Activated CD4-positive, CD25-positive, alpha-beta regulatory T cell treated with anti-CD3 and anti-CD28 coated beads, Interleukin-2, amount 50 U/mL, for 24 hours (primary cell): ENCODE measurements around the gene GCC2.
"Not testable (repeated sequence)": the region's sequence is repeated elsewhere in the genome, so short reads cannot be mapped to it uniquely, and the experiment has no call there.

Experiments
- ATAC-seq, 2 donors: fragments of 150-1000 bp; cut with Tn5 transposase; one replicate each; pipeline ENCODE4 v1.10.0; 2021; ENCODE audit warnings: mild to moderate bottlenecking in 1 of 2, moderate library complexity in 1 of 2

GCC2 gene

GRCh38 chr2:108441712-108442111 is 7.3 kb upstream of the GCC2 start:
- no peak for ATAC-seq

GRCh38 chr2:108444941-108445840 is 3.8 kb upstream of the GCC2 start:
- no peak for ATAC-seq

GRCh38 chr2:108446703-108447102 is 2.3 kb upstream of the GCC2 start:
- no peak for ATAC-seq

- ATAC-seq: no peak
Observed at GRCh38 chr2:108447947-108448677, 894 bp upstream of the GCC2 start.

- ATAC-seq: peak; percentile 28 to 45
Observed at GRCh38 chr2:108449410-108450130, 564 bp downstream of the GCC2 start.

- ATAC-seq: no peak
Observed at GRCh38 chr2:108450863-108451262, 1.9 kb downstream of the GCC2 start.

- ATAC-seq: no peak
Observed at GRCh38 chr2:108451976-108452375, 3.0 kb downstream of the GCC2 start.

- not testable (repeated sequence) for ATAC-seq
Observed at GRCh38 chr2:108453530-108453929, 4.5 kb downstream of the GCC2 start.

- peak; percentile 16 to 46 for ATAC-seq
Observed at GRCh38 chr2:108454440-108454839, 5.4 kb downstream of the GCC2 start.

- no peak for ATAC-seq
Observed at GRCh38 chr2:108455571-108455970, 6.6 kb downstream of the GCC2 start.

GRCh38 chr2:108458082-108458481 is 9.1 kb downstream of the GCC2 start:
- no peak for ATAC-seq

GRCh38 chr2:108459441-108459840 is 10.4 kb downstream of the GCC2 start:
- no peak for ATAC-seq

- no peak for ATAC-seq
Observed at GRCh38 chr2:108460345-108461037, 11.5 kb downstream of the GCC2 start.

- no peak for ATAC-seq
Observed at GRCh38 chr2:108477099-108477498, 28.1 kb downstream of the GCC2 start.

GRCh38 chr2:108485253-108485652 is 36.2 kb downstream of the GCC2 start:
- no peak for ATAC-seq

- ATAC-seq: no peak
Observed at GRCh38 chr2:108490506-108491122, 41.6 kb downstream of the GCC2 start.

GRCh38 chr2:108491848-108492247 is 42.8 kb downstream of the GCC2 start:
- no peak for ATAC-seq

GRCh38 chr2:108492364-108492763 is 43.4 kb downstream of the GCC2 start:
- no peak for ATAC-seq

GRCh38 chr2:108496167-108496566 is 47.2 kb downstream of the GCC2 start:
- ATAC-seq: not testable (repeated sequence)

- not testable (repeated sequence) for ATAC-seq
Observed at GRCh38 chr2:108507620-108508019, 58.6 kb downstream of the GCC2 start.

GRCh38 chr2:108512431-108512830 is 63.4 kb downstream of the GCC2 start:
- not testable (repeated sequence) for ATAC-seq

GRCh38 chr2:108514478-108514877 is 65.5 kb downstream of the GCC2 start:
- ATAC-seq: not testable (repeated sequence)
